Measurements from ENCODE around the gene YKT6.
"Not testable (repeated sequence)": the region's sequence is repeated elsewhere in the genome, so short reads cannot be mapped to it uniquely, and the experiment has no call there.

Gene YKT6

GRCh38 chr7:44200699-44201461 is at the start of gene YKT6:
YKT6 (plus strand) TSS chr7:44200978; CDS start chr7:44201136, 158 bp downstream.
- peak; percentile 99 for DNase-seq (ENCODE audit: low spot score)

DNA sequence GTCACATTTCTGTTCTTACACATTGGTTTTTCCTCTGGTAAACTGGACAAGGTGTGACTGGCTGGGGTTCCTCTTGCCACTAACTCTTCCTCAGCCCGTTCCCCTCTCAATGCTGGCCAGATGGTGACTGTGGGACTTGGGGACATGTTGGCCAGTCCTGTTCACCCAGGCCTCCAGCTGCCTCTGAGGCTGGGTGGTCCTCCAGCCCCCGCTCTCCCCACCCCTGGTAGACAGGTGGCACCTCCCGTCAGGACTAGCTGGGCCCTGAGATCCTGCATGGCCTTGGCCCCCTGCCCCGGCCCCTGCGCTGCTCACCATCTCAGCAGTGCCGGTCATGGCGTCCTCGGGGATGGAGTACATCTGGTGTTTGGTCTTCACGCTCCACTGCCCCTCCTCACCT is 48.8 kb upstream of the YKT6 start:
- no peak for DNase-seq (ENCODE audit: low spot score)

GRCh38 chr7:44152971-44153947 is 47.5 kb upstream of the YKT6 start:
- DNase-seq (ENCODE audit: low spot score), result no peak

GRCh38 chr7:44153948-44154335 is 46.8 kb upstream of the YKT6 start:
- DNase-seq (ENCODE audit: low spot score), result no peak

DNA sequence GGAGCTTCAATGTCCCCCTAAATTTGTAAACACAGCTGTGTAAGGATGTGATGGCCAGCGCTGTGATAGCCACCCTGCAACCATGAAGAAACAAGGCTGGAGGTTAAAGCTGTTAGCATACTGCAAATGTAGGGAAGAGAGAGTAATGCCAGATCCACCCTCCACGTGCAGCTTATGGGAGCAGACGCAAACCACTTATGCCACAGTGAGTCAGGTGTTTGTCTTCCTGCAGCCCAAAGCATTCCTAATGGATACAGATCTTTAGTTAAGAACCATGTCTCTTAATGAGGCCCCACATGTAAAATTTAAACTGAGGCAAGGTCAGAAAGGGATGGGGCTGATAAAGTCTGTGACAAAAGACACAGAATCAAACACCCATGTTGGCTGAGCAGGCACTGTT is 46.1 kb upstream of the YKT6 start:
- peak; percentile 60 for DNase-seq (ENCODE audit: low spot score)

DNA sequence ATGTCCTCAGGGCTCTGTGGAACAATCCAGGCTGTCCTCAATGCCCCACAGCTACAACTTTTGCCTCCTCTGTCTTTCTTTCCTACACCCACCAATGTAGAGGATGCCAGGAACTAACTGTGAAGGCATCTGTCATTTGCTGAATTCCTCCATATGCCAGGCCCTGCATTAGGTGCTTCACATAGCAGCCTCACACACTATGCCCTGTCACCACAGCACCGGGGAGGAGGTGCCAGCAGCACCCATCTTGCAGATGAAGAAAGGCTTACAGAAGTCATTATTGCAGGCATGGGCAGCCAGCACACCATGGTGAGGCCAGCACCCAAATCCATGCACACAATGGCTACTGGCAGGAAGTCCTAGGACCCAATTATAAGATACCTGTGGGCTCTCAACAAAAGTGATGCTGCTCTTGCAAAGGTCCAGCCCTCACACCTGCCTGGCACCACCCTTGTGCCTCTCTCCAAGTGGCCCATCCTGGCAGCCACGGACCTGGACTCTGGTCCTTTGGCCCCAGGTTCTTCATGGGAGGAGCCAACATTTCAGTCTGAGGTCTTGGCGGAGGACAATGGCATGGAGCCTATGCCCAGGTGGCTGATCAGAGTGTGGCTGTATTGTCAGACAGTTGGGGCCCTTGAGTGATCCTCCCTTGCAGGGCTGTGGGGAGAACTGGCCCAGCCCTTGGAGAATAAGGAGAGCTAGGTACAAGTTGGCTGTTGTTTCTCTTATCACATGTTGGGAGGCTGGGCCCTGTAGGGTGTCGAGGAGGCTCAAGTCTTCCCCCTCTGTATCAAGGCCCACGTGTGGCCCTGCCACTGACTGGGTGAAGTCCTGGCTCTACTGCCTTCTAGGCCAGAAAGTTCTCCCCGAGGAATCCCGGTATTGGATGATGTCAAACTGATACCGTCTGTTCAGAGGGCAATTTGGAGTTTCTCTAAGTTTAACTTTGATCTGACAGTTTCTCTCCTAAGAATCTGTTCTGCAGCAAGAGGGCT is 45.3 kb upstream of the YKT6 start:
- DNase-seq (ENCODE audit: low spot score), result no peak

DNA sequence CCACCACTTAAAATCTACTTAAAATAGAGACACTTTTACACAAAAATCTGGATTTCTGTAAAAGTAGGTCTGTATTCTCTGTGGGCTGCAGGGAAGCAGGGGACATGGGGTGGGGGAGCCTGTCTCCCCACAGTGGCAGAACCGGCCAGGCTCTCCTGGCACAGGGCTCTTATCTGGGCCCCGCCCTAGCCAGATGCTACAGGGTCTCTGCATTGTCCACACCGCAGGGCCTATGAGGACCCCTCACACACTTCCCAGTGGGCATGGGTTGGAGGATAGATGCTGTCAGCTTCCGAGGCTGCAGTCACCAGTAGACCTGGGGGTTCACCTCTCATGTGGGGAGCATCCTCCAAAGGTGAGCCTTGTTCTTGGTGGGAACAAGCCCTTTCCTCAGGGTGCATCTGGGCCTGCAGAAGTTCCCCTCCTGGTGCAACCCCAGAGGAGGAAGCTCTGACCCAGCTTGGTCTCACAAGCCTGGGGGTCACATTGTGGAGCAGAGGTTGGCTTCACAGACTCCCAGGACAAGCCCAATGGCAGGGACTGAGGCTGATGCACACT is 44.2 kb upstream of the YKT6 start:
- DNase-seq (ENCODE audit: low spot score), result no peak

DNA sequence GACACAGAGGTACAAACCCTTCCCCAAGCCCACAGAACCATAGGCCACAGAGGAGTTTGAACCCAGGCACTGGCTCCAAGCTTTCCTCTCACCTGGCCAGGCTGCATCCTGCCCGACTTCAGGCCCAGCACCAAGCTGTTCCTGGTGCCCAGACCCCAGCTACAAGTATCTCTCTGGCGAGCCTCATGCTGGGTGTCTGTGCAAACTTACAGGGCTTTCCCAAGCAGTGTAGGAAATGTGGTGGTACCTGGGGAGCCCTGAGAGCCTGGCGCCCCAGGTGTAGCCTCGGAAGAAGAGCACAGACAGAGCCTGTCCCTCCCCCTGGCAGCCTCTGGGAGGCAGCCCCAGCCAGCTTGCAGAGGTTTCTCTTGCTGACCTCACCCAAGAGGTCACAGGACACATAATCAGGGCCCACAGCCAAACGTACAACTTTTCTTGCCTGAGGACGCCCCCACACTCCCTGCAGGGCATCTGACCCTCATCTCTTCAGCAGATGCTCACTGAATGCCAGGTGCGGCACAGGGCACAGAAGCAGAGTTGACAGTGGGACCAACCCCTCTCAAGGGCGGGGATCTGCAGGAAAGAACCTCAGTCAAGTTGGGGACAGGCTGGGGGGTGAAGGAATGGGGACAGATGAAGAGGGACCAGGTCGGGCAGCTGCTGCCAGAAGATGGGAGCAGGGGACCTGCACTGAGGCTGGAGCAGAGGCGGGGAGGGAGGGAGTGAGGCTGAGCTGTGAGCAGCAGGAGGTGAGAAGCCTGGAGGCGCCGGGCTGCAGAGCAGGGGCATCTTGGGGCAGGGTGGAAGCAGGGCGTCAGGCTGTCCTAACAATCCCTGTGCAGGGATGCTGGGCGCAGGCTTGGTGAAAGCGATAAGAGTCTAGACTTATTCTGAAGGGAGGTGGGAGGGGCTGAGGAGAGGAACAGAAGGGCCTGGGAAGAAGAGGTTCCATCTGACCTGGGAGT is 43.4 kb upstream of the YKT6 start:
- no peak for DNase-seq (ENCODE audit: low spot score)

DNA sequence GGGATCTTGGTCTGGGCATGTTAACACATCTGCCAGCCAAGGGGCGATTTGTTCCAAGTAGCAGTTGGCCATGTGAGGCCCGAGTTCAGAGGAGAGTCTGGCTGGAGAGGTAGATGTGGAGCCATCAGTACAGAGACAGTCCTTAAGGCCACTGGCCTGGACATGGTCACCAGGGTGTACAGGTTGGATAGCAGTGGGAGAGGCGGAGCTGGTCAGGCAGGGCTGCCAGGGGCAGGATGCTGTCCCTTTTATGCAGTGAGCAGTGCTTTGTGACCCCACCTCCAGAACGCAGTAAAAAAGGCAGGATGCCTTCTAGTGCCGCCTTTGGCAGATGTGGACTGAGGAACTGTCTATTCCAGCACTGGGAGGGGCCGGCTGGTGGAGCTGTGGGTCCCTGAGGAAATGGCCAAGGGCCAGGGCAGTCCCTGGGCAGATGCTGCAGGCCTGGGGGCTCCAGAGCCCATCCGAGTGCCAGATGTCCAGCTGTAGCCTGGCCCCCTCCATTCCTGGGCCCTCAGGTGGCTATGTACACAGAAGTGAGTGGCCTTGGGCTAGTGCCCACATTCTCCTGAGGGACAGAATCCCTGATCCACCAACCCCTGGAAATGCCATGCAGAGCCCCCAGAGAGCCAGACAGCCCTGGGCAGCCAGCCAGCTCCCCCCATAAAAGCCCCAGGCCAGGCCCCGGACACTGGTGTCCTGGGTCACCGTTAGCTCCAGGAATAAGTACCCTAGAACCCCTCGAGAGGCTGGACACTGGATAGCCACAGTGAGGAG is 42.5 kb upstream of the YKT6 start:
- DNase-seq (ENCODE audit: low spot score), result no peak

- no peak for DNase-seq (ENCODE audit: low spot score)
These were observed 41.7 kb upstream of the YKT6 start for GRCh38 chr7:44158873-44159631.

GRCh38 chr7:44159824-44160630 is 40.8 kb upstream of the YKT6 start:
- DNase-seq (ENCODE audit: low spot score), result no peak

DNA sequence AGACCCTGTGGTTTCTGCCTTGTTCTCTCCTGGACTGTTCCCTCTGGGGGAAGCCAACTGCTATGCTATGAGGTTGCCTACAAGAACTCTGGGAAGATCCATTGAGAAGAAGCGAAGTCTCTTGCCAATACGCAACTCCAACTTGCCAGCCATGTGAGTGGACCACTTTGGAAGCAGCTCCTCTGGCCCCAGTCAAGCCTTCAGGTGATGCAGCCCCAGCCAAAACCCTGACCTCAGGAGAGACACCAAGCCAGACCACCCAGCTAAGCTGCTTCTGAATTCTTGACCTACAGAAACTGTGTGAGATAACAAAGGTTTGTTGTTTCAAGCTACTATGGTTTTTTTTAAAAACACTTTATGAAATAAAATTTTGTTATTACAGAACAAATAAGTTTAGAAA is 39.4 kb upstream of the YKT6 start:
- DNase-seq (ENCODE audit: low spot score), result no peak

GRCh38 chr7:44162179-44162578 is 38.6 kb upstream of the YKT6 start:
- DNase-seq (ENCODE audit: low spot score), result no peak

GRCh38 chr7:44162785-44163395 is 37.9 kb upstream of the YKT6 start:
- no peak for DNase-seq (ENCODE audit: low spot score)

DNA sequence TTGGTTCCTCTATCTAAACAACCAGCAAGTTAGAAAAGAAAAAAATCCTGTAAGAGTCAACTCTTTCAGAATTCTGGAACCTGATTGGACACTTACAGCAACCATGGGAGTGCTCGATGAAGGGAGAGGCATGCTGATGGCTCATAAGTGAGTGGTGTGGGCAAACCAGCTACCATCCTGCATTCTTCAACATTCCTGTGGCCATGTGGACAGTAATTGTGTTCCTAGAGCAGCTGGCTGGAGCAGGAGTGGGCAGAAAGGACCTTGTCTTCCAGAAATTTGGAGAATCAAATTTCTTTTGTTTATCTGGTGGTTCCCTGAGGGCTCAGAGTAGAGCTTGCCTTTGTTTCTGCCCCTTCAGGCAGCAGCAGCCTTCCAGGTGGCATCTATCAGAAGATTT is 37.2 kb upstream of the YKT6 start:
- DNase-seq (ENCODE audit: low spot score), result peak; percentile 92

DNA sequence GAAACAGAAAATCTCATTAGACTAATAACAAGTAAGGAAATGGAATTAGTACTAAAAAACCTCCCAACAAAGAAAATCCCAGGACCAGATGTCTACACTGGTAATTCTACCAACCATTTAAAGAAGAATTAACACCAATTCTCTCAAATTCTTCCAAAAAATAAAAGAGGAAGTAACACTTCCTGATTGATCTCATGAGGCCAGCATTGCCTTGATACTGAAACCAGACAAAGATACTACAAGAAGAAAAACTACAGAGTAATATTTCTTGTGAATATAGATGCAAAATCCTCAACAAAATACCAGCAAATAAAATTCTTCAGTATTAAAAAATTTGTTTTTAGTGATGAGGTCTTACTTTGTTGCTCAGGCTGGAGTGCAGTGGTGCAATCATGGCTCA is 32.9 kb upstream of the YKT6 start:
- DNase-seq (ENCODE audit: low spot score), result no peak

DNA sequence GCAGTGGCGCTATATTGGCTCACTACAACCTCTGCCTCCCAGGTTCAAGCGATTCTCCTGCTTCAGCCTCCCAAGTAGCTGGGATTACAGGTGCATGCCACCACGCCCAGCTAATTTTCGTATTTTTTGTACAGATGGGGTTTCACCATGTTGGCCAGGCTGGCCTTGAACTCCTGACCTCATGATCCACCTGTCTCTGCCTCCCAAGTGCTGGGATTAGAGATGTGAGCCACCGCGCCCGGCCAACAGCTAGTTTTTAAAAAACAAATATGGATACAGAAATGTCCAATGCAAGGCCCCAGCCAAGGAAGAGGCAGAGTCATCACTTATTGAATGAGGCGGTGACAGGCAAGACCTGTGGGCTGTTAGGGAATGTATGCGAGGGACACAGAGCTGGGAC is 28.9 kb upstream of the YKT6 start:
- DNase-seq (ENCODE audit: low spot score), result not testable (repeated sequence)

GRCh38 chr7:44172352-44172751 is 28.4 kb upstream of the YKT6 start:
- DNase-seq (ENCODE audit: low spot score), result no peak

Measured in SW480 (cell line).